HCT116 (cell line): ENCODE measurements around the gene TPST1. TPM values are rescaled to one million over a fixed set of nuclear protein-coding genes. Genes with fewer than 3 reads are reported as not detected.

Source experiments
- ATAC-seq: fragments of 200-7000 bp; cut with Tn5 transposase; 2 replicates; pipeline ENCODE4 v1.9.1; 2020; ENCODE audit warnings: mild to moderate bottlenecking, moderate library complexity
- BruUV-seq: library from RNA; stranded (reverse); fragments of 400-500 nt; replicated peaks from 2 replicates; lab custom pipeline; 2021; lab: Mats Ljungman, UMichigan
- CTCF ChIA-PET: fragments of 300-600 bp; sonication (Branson Sonifier 250); formaldehyde crosslinking; loops from one replicate; lab custom pipeline; 2021; ENCODE audit warnings: antibody characterized with exemption; lab: Charles Lee
- POLR2A ChIA-PET: fragments of 300-600, 350-600 bp; sonication (Branson Sonifier 250); formaldehyde crosslinking; loops from one replicate; lab custom pipeline; 2021; ENCODE audit warnings: antibody characterized with exemption; lab: Charles Lee
- RAD21 ChIA-PET, 2 experiments: fragments of 300-600 bp; sonication (Branson Sonifier 250); formaldehyde crosslinking; loops; one replicate each; lab custom pipeline; 2023; ENCODE audit warnings: low total read pairs in 2 of 2; ENCODE audit not compliant: uncharacterized antibody in 2 of 2, unreplicated experiment in 2 of 2, low non-redundant PET in 1 of 2; lab: Charles Lee
- DNase-seq: peaks from one replicate; pipeline ENCODE4 v3.0.0-alpha.2; 2010; ENCODE audit warnings: low read depth, low spot score
- H2AFZ ChIP-seq: fragments of 200-600 bp; shearing (Covaris generic), sonication (generic); 2 replicates; pipeline ENCODE4 v1.6.1; 2017; ENCODE audit warnings: low read depth, mixed run types, mixed read lengths, antibody characterized with exemption, low read length; ENCODE audit not compliant: poor library complexity, severe bottlenecking
- H3K27ac ChIP-seq: 2 replicates; pipeline ENCODE4 v1.5.1; 2012; ENCODE audit warnings: low read depth, low read length
- H3K27me3 ChIP-seq: fragments of 200-600 bp; sonication (generic); 2 replicates; pipeline ENCODE4 v1.6.1; 2016; ENCODE audit warnings: mixed run types, low read length, mixed read lengths; ENCODE audit not compliant: insufficient read depth
- H3K36me3 ChIP-seq, 2 experiments: fragments of 200-500 bp in 1 of 2; fragments of 200-600 bp in 1 of 2; sonication (Bioruptor generic) in 1 of 2; sonication (generic) in 1 of 2; 2 replicates each; pipeline versions ENCODE4 v1.5.1 to v1.6.1; 2014 to 2016; ENCODE audit warnings: low read length in 2 of 2, inconsistent platforms in 1 of 2, mixed read lengths in 1 of 2, mixed run types in 1 of 2; ENCODE audit not compliant: insufficient read depth in 2 of 2, control insufficient read depth in 1 of 2
- H3K4me1 ChIP-seq, 2 experiments: fragments of 200-600 bp in 1 of 2; sonication (generic) in 1 of 2; 2 replicates each; pipeline versions ENCODE4 v1.5.1 to v1.6.1; 2012 to 2017; ENCODE audit warnings: low read length in 2 of 2, inconsistent platforms in 1 of 2, mild to moderate bottlenecking in 1 of 2, mixed read lengths in 1 of 2, mixed run types in 1 of 2, moderate library complexity in 1 of 2; ENCODE audit not compliant: insufficient read depth in 2 of 2, control insufficient read depth in 1 of 2
- H3K4me2 ChIP-seq: fragments of 200-600 bp; sonication (generic); 2 replicates; pipeline ENCODE4 v1.6.1; 2017; ENCODE audit warnings: mixed run types, low read length, mixed read lengths
- H3K4me3 ChIP-seq, 2 experiments: fragments of 200-600 bp in 1 of 2; sonication (generic) in 1 of 2; replicated peaks in 1 of 2; 2 replicates each; pipeline ENCODE4 v1.5.1; 2011 to 2016; ENCODE audit warnings: low read length in 2 of 2, control low read depth in 1 of 2, low read depth in 1 of 2, mild to moderate bottlenecking in 1 of 2, mixed read lengths in 1 of 2, mixed run types in 1 of 2
- H3K79me2 ChIP-seq: fragments of 200-600 bp; sonication (generic); 2 replicates; pipeline ENCODE4 v1.6.1; 2017; ENCODE audit warnings: mild to moderate bottlenecking, mixed run types, low read length, moderate library complexity, mixed read lengths; ENCODE audit not compliant: insufficient read depth
- H3K9ac ChIP-seq: fragments of 200-600 bp; sonication (generic); 2 replicates; pipeline ENCODE4 v1.6.1; 2016; ENCODE audit warnings: low read length, mixed read lengths
- H3K9me2 ChIP-seq: fragments of 200-600 bp; sonication (generic), shearing (Covaris generic); 2 replicates; pipeline ENCODE4 v1.6.1; 2017; ENCODE audit warnings: mixed run types, mild to moderate bottlenecking, moderate library complexity; ENCODE audit not compliant: insufficient read depth
- H3K9me3 ChIP-seq, 2 experiments: fragments of 200-500 bp in 1 of 2; fragments of 200-600 bp in 1 of 2; sonication (Bioruptor generic) in 1 of 2; sonication (generic) in 1 of 2; 2 replicates each; pipeline ENCODE4 v1.6.1; 2014 to 2017; ENCODE audit warnings: low read length in 2 of 2, mixed read lengths in 2 of 2, inconsistent platforms in 1 of 2, low read depth in 1 of 2, mild to moderate bottlenecking in 1 of 2, mixed run types in 1 of 2, moderate library complexity in 1 of 2; ENCODE audit not compliant: control insufficient read depth in 1 of 2, insufficient read depth in 1 of 2
- H4K20me1 ChIP-seq: fragments of 200-600 bp; sonication (generic), shearing (Covaris generic); 2 replicates; pipeline ENCODE4 v1.6.1; 2017; ENCODE audit warnings: mixed run types, mild to moderate bottlenecking, moderate library complexity; ENCODE audit not compliant: insufficient read depth
- CBX3 ChIP-seq: IDR thresholded peaks from 2 replicates; pipeline ENCODE4 v1.6.1; 2012; ENCODE audit warnings: low read depth
- CTCF ChIP-seq, 3 experiments: fragments of 200-600 bp in 1 of 3; sonication (generic) in 1 of 3; IDR thresholded peaks in 2 of 3; conservative IDR thresholded peaks in 1 of 3; 2 replicates each; pipeline ENCODE4 v1.5.1; 2012 to 2017; ENCODE audit warnings: low read depth in 2 of 3, low read length in 2 of 3, antibody characterized with exemption in 1 of 3, borderline replicate concordance in 1 of 3, control low read depth in 1 of 3, mild to moderate bottlenecking in 1 of 3, mixed read lengths in 1 of 3, mixed run types in 1 of 3, moderate library complexity in 1 of 3; ENCODE audit not compliant: insufficient read depth in 1 of 3
- ELF1 ChIP-seq: IDR thresholded peaks from 2 replicates; pipeline ENCODE4 v1.6.1; 2012; ENCODE audit warnings: low read depth, borderline replicate concordance
- FOSL1 ChIP-seq: IDR thresholded peaks from 2 replicates; pipeline ENCODE4 v1.6.1; 2012; ENCODE audit warnings: low read depth
- JUND ChIP-seq: IDR thresholded peaks from 2 replicates; pipeline ENCODE4 v1.6.1; 2012
- POLR2AphosphoS5 ChIP-seq: IDR thresholded peaks from 2 replicates; pipeline ENCODE4 v1.6.1; 2011; ENCODE audit warnings: mild to moderate bottlenecking, low read depth, low read length, moderate library complexity
- RAD21 ChIP-seq: IDR thresholded peaks from 2 replicates; pipeline ENCODE4 v1.6.1; 2012; ENCODE audit warnings: low read depth, mild to moderate bottlenecking
- SIN3A ChIP-seq: IDR thresholded peaks from 2 replicates; pipeline ENCODE4 v1.6.1; 2012; ENCODE audit warnings: low read depth
- ZFX ChIP-seq: fragments of 450-650 bp; IDR thresholded peaks from 2 replicates; pipeline ENCODE4 v1.6.1; 2017
- ZNF274 ChIP-seq: fragments of 200-500 bp; sonication (Bioruptor generic); IDR thresholded peaks from 2 replicates; pipeline ENCODE4 v1.6.1; 2014; ENCODE audit warnings: mild to moderate bottlenecking, low read depth, low read length, inconsistent platforms
- intact Hi-C: fragments of 100-400 bp; cut with micrococcal nuclease; formaldehyde crosslinking; loops from 2 replicates; pipeline ENCODE4 v1.10.0; 2022
- total RNA-seq: library from RNA; stranded (reverse); gene quantifications from one replicate; pipeline ENCODE4 v1.2.1, GENCODE V29; 2021; ENCODE audit not compliant: unreplicated experiment
- TF ChIP-seq, protein P1 (sequence below): IDR thresholded peaks from 2 replicates; pipeline ENCODE4 v1.6.1; 2012
- TF ChIP-seq, protein P2 (sequence below): IDR thresholded peaks from 2 replicates; pipeline ENCODE4 v1.6.1; 2011; ENCODE audit warnings: mild to moderate bottlenecking, low read length, moderate library complexity; ENCODE audit not compliant: insufficient replicate concordance; ENCODE audit errors: extremely low read depth
- TF ChIP-seq, protein P3 (sequence below): IDR thresholded peaks from 2 replicates; pipeline ENCODE4 v1.6.1; 2012; ENCODE audit warnings: low read depth

Gene TPST1
- total RNA-seq, 1 experiment from 2014 or later, result 11.4 TPM

GRCh38 chr7:66276363-66276762 lies 71.2 kb downstream of the TPST1 start:
- DNase-seq, result no peak
- H3K27ac ChIP-seq, result no peak overlapping the region
- no peaks in the 10 kb centered on the region for H3K9me2 ChIP-seq
- no peaks in the 10 kb centered on the region for H3K36me3 ChIP-seq
- no peak overlapping the region for H2AFZ ChIP-seq
- TF ChIP-seq JUND (no peak), ELF1 (no peak), ZFX (no peak)
- TF ChIP-seq, protein P1, sequence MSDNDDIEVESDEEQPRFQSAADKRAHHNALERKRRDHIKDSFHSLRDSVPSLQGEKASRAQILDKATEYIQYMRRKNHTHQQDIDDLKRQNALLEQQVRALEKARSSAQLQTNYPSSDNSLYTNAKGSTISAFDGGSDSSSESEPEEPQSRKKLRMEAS, result no peak
- TF ChIP-seq, all 23 proteins: peak for 0
- intact Hi-C loops, result no loop called here
- H4K20me1 ChIP-seq, result no peaks in the 10 kb centered on the region
- no peaks in the 10 kb centered on the region for H3K9me3 ChIP-seq
- no peak for ATAC-seq
- ChIA-PET POLR2A (no interaction called here), RAD21 (no interaction called here), CTCF (no interaction called here)
- no peak overlapping the region for H3K4me3 ChIP-seq
- no peaks in the 10 kb centered on the region; the same call in 1 of the 2 replicates for H3K79me2 ChIP-seq
- BruUV-seq, result no TSS peak
- H3K9ac ChIP-seq, result no peak overlapping the region
- peaks cover 0 to 2% of the 10 kb centered on the region in 2 experiments; a peak in 3 of 4 replicates for H3K4me1 ChIP-seq
- H3K4me2 ChIP-seq, result no peak overlapping the region
- no peaks in the 10 kb centered on the region for H3K27me3 ChIP-seq

DNA sequence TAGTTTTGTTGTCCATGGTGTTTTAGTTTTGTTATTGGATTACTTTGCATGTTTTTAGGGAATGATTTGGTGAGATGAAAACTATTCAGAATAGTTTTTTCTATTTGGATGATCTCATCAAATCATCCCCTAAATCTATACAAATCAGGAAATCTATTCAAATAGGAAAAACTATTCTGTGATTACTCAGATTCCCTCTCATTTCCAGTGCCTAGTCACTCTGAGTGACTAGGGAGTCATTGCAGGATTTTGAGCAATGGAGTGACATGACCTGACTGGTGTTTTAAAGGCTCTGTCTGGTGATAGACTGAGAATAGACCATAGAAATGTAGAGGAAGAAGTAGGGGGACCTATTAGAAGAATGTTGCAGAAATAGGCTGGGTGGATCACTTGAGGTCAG lies 72.4 kb downstream of the TPST1 start:
- no peak overlapping the region for H3K27ac ChIP-seq
- ATAC-seq (no peak), DNase-seq (no peak)
- no TSS peak for BruUV-seq
- ChIA-PET RAD21 (no interaction called here), POLR2A (no interaction called here), CTCF (no interaction called here)
- H2AFZ ChIP-seq, result no peak overlapping the region
- TF ChIP-seq CBX3, result no peak
- TF ChIP-seq, protein P2, sequence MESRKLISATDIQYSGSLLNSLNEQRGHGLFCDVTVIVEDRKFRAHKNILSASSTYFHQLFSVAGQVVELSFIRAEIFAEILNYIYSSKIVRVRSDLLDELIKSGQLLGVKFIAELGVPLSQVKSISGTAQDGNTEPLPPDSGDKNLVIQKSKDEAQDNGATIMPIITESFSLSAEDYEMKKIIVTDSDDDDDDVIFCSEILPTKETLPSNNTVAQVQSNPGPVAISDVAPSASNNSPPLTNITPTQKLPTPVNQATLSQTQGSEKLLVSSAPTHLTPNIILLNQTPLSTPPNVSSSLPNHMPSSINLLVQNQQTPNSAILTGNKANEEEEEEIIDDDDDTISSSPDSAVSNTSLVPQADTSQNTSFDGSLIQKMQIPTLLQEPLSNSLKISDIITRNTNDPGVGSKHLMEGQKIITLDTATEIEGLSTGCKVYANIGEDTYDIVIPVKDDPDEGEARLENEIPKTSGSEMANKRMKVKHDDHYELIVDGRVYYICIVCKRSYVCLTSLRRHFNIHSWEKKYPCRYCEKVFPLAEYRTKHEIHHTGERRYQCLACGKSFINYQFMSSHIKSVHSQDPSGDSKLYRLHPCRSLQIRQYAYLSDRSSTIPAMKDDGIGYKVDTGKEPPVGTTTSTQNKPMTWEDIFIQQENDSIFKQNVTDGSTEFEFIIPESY, result no peak
- no peak for TF ChIP-seq FOSL1
- TF ChIP-seq SIN3A, result no peak
- no peak for TF ChIP-seq JUND
- TF ChIP-seq, protein P3, sequence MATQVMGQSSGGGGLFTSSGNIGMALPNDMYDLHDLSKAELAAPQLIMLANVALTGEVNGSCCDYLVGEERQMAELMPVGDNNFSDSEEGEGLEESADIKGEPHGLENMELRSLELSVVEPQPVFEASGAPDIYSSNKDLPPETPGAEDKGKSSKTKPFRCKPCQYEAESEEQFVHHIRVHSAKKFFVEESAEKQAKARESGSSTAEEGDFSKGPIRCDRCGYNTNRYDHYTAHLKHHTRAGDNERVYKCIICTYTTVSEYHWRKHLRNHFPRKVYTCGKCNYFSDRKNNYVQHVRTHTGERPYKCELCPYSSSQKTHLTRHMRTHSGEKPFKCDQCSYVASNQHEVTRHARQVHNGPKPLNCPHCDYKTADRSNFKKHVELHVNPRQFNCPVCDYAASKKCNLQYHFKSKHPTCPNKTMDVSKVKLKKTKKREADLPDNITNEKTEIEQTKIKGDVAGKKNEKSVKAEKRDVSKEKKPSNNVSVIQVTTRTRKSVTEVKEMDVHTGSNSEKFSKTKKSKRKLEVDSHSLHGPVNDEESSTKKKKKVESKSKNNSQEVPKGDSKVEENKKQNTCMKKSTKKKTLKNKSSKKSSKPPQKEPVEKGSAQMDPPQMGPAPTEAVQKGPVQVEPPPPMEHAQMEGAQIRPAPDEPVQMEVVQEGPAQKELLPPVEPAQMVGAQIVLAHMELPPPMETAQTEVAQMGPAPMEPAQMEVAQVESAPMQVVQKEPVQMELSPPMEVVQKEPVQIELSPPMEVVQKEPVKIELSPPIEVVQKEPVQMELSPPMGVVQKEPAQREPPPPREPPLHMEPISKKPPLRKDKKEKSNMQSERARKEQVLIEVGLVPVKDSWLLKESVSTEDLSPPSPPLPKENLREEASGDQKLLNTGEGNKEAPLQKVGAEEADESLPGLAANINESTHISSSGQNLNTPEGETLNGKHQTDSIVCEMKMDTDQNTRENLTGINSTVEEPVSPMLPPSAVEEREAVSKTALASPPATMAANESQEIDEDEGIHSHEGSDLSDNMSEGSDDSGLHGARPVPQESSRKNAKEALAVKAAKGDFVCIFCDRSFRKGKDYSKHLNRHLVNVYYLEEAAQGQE, result no peak
- no peak for TF ChIP-seq RAD21
- TF ChIP-seq ZNF274, result no peak
- no peak for TF ChIP-seq CTCF (IDR thresholded peaks at IDR 0.05 in 2 of 3, conservative IDR thresholded peaks at IDR 0.05 in 1 of 3; ENCODE audit: borderline replicate concordance in 1 of 3, insufficient read depth in 1 of 3, low read depth in 2 of 3, low read length in 2 of 3)
- no peak for TF ChIP-seq POLR2AphosphoS5
- peaks cover 0 to 13% of the 10 kb centered on the region in 2 experiments; a peak in 3 of 4 replicates for H3K4me1 ChIP-seq
- H3K27me3 ChIP-seq, result no peaks in the 10 kb centered on the region
- H3K79me2 ChIP-seq, result no peaks in the 10 kb centered on the region; the same call in 1 of the 2 replicates
- no peak overlapping the region for H3K9ac ChIP-seq
- H3K9me2 ChIP-seq, result no peaks in the 10 kb centered on the region
- no peaks in the 10 kb centered on the region for H3K9me3 ChIP-seq
- intact Hi-C loops, result no loop called here
- H3K36me3 ChIP-seq, result no peaks in the 10 kb centered on the region
- H3K4me2 ChIP-seq, result no peak overlapping the region
- no peak overlapping the region for H3K4me3 ChIP-seq
- H4K20me1 ChIP-seq, result no peaks in the 10 kb centered on the region
